Activated T-helper 2 cell treated with anti-CD3 and anti-CD28 coated beads, Interferon-gamma antibody, Interleukin-2, Interleukin-4, amounts not matched to agents 10 μg/mL and 5 μg/mL and 100 μg/mL, durations not matched to agents 14 hours and 24 hours and 36 hours (primary cell): ENCODE data around the gene LMO3. TPM values are rescaled to one million over a fixed set of nuclear protein-coding genes. Genes with fewer than 3 reads are reported as not detected.

ENCODE experiments used
- DNase-seq: peaks from one replicate; pipeline ENCODE4 v3.0.0; 2021; ENCODE audit warnings: low spot score
- H3K27ac Mint-ChIP-seq: one replicate; pipeline ENCODE4 v1.8.0; 2021; ENCODE audit warnings: mixed read lengths
- H3K27me3 Mint-ChIP-seq: one replicate; pipeline ENCODE4 v1.8.0; 2021; ENCODE audit warnings: low read depth, mixed read lengths
- H3K36me3 Mint-ChIP-seq: one replicate; pipeline ENCODE4 v1.8.0; 2021; ENCODE audit warnings: low read depth, mixed read lengths
- H3K4me1 Mint-ChIP-seq: one replicate; pipeline ENCODE4 v1.8.0; 2021; ENCODE audit warnings: low read depth, mixed read lengths
- H3K4me3 Mint-ChIP-seq: one replicate; pipeline ENCODE4 v1.8.0; 2021; ENCODE audit warnings: low read depth, mild to moderate bottlenecking, moderate library complexity, mixed read lengths
- H3K9me3 Mint-ChIP-seq: one replicate; pipeline ENCODE4 v1.8.0; 2021; ENCODE audit warnings: mixed read lengths
- intact Hi-C: fragments of 100-400 bp; cut with micrococcal nuclease; formaldehyde crosslinking; loops from one replicate; pipeline ENCODE4 v1.15.1; 2023
- total RNA-seq: library from RNA; stranded (reverse); gene quantifications from 2 replicates; pipeline ENCODE4 v1.2.3, GENCODE V29; 2022

LMO3 gene
- total RNA-seq = not detected in 2 replicates

DNA sequence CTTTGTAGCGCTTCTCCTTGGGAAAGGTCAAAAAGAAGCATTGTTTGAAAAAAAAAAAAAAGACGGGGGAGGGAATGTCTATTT, at the start of gene LMO3:
LMO3 (minus strand) TSS at position 46 of the 84 bp plus-strand sequence. CDS start 5,302 bp downstream, outside the sequence.
- no peaks in the 10 kb centered on the region for H3K36me3 Mint-ChIP-seq
- H3K27ac Mint-ChIP-seq = no peak within 1 kb of the TSS
- peaks cover 53% of the 10 kb centered on the region for H3K27me3 Mint-ChIP-seq
- H3K4me3 Mint-ChIP-seq = peak within 1 kb of the TSS; percentile 40
- intact Hi-C loops = no loop called here
- DNase-seq = no peak
- H3K4me1 Mint-ChIP-seq = peaks cover 8% of the 10 kb centered on the region
- H3K9me3 Mint-ChIP-seq = no peaks in the 10 kb centered on the region

DNA sequence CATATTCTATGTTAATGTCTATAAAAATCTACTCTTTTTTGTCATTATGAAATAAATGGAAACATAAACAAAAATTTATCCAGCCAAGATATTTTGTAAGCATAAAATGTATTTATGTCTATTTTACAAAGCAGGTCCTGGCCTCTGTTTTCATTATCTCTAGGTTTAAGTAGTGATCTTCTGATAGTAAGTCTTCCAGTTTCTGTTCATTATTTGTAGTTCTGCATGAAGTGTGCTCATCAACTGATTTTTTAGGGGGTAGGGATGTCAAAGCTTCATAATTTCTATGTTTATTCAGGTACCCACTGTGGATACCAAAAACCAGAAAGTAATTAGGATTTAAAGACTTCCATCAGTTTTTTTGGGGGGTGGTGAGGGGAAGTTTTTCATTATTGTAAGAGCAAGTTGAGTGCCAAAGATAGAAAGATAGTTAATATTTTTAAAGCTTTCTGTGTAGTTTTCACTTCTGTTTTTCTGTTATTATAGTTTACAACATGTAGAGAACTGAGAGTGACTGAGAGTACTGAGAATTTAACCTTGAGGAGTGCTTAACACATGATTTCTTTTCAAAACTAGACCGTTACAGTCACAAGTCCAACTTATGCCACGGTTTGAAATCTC, 30.6 kb upstream of the LMO3 start:
- H3K36me3 Mint-ChIP-seq = no peaks in the 10 kb centered on the region
- no peaks in the 10 kb centered on the region for H3K4me1 Mint-ChIP-seq
- intact Hi-C loops = no loop called here
- no peaks in the 10 kb centered on the region for H3K27me3 Mint-ChIP-seq
- peaks cover 13% of the 10 kb centered on the region for H3K9me3 Mint-ChIP-seq
- no peak overlapping the region for H3K27ac Mint-ChIP-seq
- DNase-seq = no peak
- H3K4me3 Mint-ChIP-seq = no peak overlapping the region

DNA sequence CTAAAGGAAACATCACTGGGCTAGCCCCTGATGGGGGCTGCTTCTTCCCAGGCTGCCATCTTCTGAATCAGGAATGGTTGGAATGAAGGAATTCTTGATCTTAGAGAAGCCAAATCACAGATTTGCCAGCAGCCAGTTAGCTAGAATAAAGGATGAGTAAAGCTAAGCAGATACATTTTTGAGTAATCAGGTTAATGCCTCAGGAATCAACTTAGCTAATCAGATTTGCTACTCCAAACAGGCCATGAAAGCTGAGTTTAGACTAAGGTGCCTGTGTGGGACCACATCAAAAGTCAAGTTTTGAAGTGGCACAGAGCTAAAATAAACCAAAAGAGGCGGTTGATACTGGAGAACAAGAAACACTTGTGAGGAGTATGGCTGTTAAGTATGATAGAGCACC, 28.8 kb upstream of the LMO3 start:
- intact Hi-C loops = no loop called here
- Mint-ChIP-seq H3K27ac (no peak overlapping the region), H3K36me3 (no peaks in the 10 kb centered on the region), H3K27me3 (no peaks in the 10 kb centered on the region), H3K4me1 (no peaks in the 10 kb centered on the region), H3K4me3 (no peak overlapping the region), H3K9me3 (peaks cover 14% of the 10 kb centered on the region)
- no peak for DNase-seq

DNA sequence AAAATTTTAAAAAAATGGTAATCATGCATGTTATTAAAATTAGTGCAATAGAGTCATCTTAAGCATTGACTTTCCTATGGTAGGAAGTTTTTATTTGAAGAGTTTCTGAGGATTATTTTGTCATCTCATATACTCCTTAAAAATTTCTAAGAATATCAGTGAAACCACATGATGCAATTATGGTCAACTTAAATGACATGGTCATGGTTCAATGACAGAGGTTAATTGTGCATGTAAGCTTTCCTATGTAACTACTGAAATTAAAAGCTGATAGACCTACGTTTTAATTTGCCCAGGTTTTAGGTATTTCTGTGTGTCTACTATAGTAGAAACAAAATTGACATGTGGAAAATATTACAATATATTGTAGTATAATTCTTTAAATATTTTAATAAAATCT, 21.0 kb upstream of the LMO3 start:
- Mint-ChIP-seq H3K9me3 (peaks cover 9% of the 10 kb centered on the region), H3K4me1 (no peaks in the 10 kb centered on the region), H3K4me3 (no peak overlapping the region), H3K27me3 (no peaks in the 10 kb centered on the region), H3K27ac (no peak overlapping the region), H3K36me3 (no peaks in the 10 kb centered on the region)
- no peak for DNase-seq
- intact Hi-C loops = no loop called here

DNA sequence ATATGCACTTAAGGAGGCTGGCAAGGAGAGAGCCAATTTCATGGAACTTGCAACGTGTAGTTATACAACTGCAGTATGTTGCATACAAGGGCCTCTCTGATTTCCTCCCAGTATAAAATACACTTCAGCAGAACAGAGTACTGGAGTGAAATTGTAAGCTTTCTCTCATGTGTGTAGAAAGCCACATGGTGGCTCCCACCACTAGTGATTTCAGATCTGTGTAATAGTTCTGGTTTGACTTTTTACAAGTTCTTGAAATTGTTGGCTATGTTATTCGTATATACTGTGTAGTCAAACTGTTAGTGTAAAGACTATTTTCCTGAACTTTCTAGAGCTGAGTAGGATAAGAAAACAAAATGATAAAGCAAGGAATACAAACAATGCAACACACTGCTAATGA, 16.4 kb upstream of the LMO3 start:
- intact Hi-C loops = no loop called here
- Mint-ChIP-seq H3K9me3 (peaks cover 7% of the 10 kb centered on the region), H3K27ac (no peak overlapping the region), H3K27me3 (no peaks in the 10 kb centered on the region), H3K4me3 (no peak overlapping the region), H3K36me3 (no peaks in the 10 kb centered on the region), H3K4me1 (no peaks in the 10 kb centered on the region)
- no peak for DNase-seq

DNA sequence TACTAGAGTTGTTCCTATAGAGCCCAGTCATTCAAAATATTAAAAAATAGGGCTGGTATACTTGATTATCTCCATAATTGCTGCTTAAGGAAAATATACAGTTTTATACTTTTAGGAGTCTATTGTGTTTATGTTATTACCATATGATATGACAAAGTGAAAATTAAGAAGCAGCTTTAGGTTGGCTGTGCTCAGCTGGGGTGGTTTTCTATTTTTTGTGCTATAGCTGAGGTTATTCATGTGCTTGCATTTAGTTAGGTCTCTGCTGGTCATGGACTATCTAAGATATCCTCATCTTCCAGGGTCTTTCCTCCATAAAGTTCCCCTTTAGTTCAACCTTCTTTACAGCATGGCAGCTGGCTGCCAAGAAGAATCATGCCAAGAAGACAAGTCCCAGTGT, 13.6 kb upstream of the LMO3 start:
- H3K27ac Mint-ChIP-seq = no peak overlapping the region
- intact Hi-C loops = no loop called here
- no peak for DNase-seq
- H3K36me3 Mint-ChIP-seq = no peaks in the 10 kb centered on the region
- H3K9me3 Mint-ChIP-seq = peaks cover 7% of the 10 kb centered on the region
- no peaks in the 10 kb centered on the region for H3K4me1 Mint-ChIP-seq
- no peaks in the 10 kb centered on the region for H3K27me3 Mint-ChIP-seq
- H3K4me3 Mint-ChIP-seq = no peak overlapping the region

DNA sequence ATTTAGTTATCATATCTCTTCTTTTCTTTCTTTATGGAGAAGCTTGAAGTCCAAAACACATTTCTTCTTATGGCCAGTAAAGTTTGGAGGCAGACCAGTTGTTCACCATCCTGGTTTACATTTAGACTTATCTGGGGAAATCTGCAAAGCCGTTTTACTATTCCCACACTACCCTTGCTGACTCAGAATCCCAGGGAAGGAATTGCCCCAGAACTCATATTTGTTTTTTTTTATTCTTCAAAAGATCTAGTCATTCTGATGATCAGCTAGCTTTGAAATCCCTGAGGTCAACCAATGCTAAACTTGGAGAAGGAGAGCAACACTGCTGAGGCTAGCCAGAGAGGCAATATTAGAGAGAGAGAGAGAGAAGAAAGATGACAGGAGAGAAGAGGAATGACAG, 12.3 kb upstream of the LMO3 start:
- intact Hi-C loops = no loop called here
- Mint-ChIP-seq H3K9me3 (peaks cover 7% of the 10 kb centered on the region), H3K4me1 (no peaks in the 10 kb centered on the region), H3K4me3 (no peak overlapping the region), H3K27me3 (no peaks in the 10 kb centered on the region), H3K36me3 (no peaks in the 10 kb centered on the region), H3K27ac (no peak overlapping the region)
- no peak for DNase-seq

DNA sequence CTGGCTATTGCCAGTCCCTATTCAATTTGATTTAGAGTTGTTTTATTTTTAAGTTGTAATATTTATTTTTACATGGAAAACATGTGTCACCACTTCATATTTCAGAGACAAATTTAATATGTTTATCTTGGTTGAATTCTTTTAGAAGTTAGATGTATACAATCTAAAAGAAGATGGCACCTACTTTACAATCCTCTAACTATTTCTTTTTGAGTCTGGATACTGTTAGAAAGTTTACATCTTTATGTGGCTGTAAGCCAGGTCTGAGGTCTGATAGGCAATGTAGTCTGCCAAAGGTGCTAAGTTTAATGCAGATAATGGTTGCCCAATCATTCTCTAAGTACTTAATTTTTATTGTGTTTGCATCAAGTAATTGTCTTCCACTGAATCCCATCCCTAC, 7.2 kb upstream of the LMO3 start:
- Mint-ChIP-seq H3K27me3 (peaks cover 16% of the 10 kb centered on the region), H3K4me3 (no peak overlapping the region), H3K36me3 (no peaks in the 10 kb centered on the region), H3K4me1 (peaks cover 5% of the 10 kb centered on the region), H3K27ac (no peak overlapping the region), H3K9me3 (peaks cover under 1% of the 10 kb centered on the region)
- no peak for DNase-seq
- intact Hi-C loops = no loop called here

DNA sequence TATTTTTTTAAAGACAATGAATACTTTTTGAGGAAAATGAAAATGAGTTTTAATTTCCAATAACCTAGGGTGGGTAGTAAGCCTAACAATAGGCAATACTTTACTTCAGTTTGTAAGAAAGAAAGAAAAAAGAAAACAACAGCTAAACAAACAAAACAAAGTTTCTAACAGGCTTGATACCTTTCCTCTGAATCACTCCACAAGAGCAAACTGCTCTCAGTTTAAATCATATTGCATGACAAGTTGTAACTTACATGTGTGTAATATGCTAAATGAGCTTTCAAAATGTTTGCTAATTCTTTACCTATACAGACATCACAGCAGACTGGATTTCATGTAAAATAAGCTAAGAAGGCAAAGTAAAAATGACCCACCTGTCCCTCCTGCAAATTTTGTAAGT, 6.7 kb upstream of the LMO3 start:
- H3K4me3 Mint-ChIP-seq = no peak overlapping the region

DNA sequence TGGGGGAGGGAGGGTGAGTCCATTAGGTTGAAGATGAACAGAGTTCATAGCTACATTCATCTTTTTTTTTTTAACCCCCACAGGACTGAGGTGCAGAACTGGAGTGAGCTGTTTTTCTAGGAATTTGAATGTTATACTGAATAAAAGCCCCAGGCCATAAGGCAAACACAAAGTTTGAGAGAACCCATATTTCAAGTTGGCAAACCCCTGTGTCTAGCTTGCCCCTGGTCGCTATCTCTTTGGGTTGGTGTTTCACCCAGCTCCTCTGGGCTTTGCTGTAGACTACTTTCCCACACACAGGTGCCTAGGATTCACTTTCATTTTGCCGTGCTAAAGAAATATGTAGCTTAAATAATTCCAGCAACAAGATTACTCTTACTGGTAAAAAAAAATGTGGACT, 5.2 kb upstream of the LMO3 start:
- Mint-ChIP-seq H3K4me1 (peaks cover 5% of the 10 kb centered on the region), H3K27ac (no peak overlapping the region), H3K4me3 (no peak overlapping the region), H3K9me3 (no peaks in the 10 kb centered on the region), H3K27me3 (peaks cover 35% of the 10 kb centered on the region), H3K36me3 (no peaks in the 10 kb centered on the region)
- DNase-seq = no peak
- intact Hi-C loops = no loop called here

More for the DNA sequence above, 6.7 kb upstream of the LMO3 start:
- Mint-ChIP-seq H3K36me3 (no peaks in the 10 kb centered on the region), H3K9me3 (no peaks in the 10 kb centered on the region), H3K27ac (no peak overlapping the region), H3K4me1 (peaks cover 5% of the 10 kb centered on the region), H3K27me3 (peaks cover 20% of the 10 kb centered on the region)
- no peak for DNase-seq
- intact Hi-C loops = no loop called here

DNA sequence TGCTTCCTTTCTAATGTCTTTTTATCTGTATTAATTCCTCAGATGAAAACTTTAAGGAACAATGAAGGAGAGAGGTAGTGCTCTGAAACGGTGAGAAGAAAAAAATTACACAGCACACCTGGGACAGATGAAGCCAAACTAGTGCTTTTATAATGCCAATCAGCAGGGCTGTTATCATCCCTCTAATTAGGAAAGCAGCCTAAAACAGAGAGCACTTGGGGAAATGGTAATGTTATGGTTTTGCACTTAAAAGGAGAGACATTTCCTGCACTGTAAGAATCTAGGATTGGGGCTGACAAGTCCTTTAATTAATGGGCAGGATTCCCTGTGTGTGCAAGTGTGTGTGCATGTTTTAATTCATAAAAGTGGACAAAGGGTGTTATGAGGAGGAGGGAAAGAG, 4.8 kb upstream of the LMO3 start:
- DNase-seq = no peak
- Mint-ChIP-seq H3K36me3 (no peaks in the 10 kb centered on the region), H3K27ac (no peak overlapping the region), H3K4me3 (no peak overlapping the region), H3K27me3 (peaks cover 38% of the 10 kb centered on the region), H3K9me3 (no peaks in the 10 kb centered on the region), H3K4me1 (peaks cover 7% of the 10 kb centered on the region)
- intact Hi-C loops = no loop called here

DNA sequence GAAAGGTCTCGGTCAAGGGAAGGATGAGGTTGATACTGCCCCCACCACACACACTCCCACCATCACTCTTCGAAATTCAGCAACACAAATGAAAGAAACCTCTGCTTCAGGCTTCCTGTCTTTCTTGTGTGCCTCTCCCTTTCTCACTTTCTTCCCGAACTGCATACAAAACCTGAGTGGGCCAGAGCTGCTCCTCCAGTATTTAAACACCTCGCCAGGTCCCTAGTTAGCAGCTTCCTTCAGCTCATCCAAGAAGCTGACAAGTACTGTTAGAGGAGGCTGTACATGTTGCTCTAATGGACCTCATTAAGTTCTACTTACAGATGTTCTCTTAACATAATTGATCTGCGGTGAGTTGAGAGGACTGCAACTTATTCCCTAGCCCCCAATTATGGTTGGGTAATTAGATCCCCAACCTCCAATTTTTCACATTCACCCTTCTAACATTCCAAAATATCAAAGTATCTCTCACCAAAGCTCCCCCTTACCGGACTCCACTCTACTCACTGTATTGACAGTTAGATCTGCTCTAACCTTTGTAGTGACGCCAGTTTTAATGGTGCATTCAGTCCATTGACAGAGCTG, 4.1 kb upstream of the LMO3 start:
- Mint-ChIP-seq H3K4me3 (no peak overlapping the region), H3K4me1 (peaks cover 8% of the 10 kb centered on the region), H3K27me3 (peaks cover 42% of the 10 kb centered on the region), H3K36me3 (no peaks in the 10 kb centered on the region), H3K27ac (no peak overlapping the region), H3K9me3 (no peaks in the 10 kb centered on the region)
- intact Hi-C loops = no loop called here
- DNase-seq = no peak

DNA sequence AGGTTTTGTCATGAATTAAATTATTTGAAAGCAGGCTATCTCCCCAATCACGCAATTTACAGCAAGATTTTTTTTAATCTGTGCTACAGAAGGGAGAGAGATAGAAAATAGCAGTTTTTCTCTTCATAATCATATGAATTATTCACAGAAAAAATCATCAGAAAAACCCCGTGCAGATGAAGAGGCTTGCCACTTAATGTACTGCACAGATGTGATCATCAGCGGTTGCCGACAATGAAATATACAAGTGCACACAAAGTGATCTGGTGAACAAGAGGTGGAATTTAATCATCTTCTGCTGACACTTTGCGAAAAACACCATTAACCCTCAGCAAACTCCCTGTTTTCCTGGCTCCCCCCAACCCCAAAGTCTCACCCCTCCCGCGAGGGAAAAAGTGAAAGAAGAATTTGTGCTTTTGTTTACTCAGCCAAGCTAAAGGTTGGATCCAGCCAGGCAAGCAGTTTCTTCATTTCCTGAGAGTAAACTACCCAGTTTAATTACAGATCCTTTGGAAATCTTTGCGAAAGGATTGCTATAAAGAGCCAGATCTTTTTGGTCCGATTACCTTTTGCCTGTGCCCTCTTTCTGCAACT, 3.1 kb upstream of the LMO3 start:
- no peaks in the 10 kb centered on the region for H3K9me3 Mint-ChIP-seq
- intact Hi-C loops = no loop called here
- H3K27me3 Mint-ChIP-seq = peaks cover 50% of the 10 kb centered on the region
- DNase-seq = no peak
- H3K4me1 Mint-ChIP-seq = peaks cover 8% of the 10 kb centered on the region
- H3K4me3 Mint-ChIP-seq = no peak overlapping the region
- no peak overlapping the region for H3K27ac Mint-ChIP-seq
- no peaks in the 10 kb centered on the region for H3K36me3 Mint-ChIP-seq
